ENCODE results near the gene RASA3. TPM values are rescaled to one million over a fixed set of nuclear protein-coding genes. Genes with fewer than 3 reads are reported as not detected.
A peak's percentile ranks its signal among the peaks of the same experiment; 100 is the strongest.

RASA3 gene
- total and polyA plus RNA-seq, 2 of the 4 experiments (the other 2 are of a cell fraction): 21.0 to 31.4 TPM

DNA sequence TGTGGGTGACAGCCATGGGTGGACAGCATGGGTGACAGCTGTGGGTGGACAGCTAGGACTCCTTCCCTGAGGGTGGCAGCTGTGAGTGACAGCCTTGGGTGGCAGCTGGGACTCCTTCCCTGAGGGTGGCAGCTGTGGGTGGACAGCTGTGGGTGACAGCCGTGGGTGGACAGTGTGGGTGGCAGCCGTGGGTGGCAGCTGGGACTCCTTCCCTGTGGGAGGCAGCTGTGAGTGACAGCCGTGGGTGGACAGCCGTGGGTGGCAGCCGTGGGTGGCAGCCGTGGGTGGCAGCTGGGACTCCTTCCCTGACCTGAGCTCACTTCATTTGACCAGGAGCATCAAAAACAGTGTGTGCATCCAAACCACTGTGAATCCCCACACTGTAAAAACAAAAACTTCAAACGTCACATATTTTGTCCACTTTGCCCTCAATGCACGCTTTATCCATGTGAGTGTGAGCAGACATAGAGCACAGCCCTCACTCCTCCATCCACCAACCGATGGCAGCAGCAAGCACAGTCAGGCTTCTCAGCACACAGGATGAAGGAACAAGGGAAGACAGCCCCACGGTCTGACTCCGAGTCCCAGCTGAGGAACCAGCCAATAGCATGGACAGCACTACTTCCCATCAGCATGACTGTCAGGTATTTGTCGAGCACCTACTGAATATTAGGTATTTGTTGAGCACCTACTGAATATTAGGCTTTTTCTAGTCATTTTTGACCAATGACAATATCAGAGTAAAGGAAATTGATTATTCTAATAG, 45.0 kb upstream of the RASA3 start:
- Histone ChIP-seq H2BK120ac (ENCODE audit: low read depth, low read length) (no peak overlapping the region), H3K4me1 (ENCODE audit: control insufficient read depth, insufficient read depth, low read length) (peaks cover 5% of the 10 kb centered on the region; the same call in 1 of the 2 replicates), H4K91ac (ENCODE audit: insufficient read depth, low read depth, low read length) (no peak overlapping the region), H2AK5ac (ENCODE audit: low read depth, low read length) (no peak overlapping the region), H3K23ac (ENCODE audit: low read depth, low read length) (no peak overlapping the region), H2BK15ac (ENCODE audit: low read depth, low read length) (no peak overlapping the region), H3K27ac (ENCODE audit: insufficient read depth, low read length) (no peak overlapping the region), H3K4me2 (ENCODE audit: low read depth, low read length) (no peak overlapping the region), H4K5ac (ENCODE audit: low read depth, low read length) (no peak overlapping the region), H3K9ac (ENCODE audit: low read depth, low read length) (no peak overlapping the region), H2BK20ac (ENCODE audit: low read depth, low read length) (no peak overlapping the region), H3K4me3 (ENCODE audit: insufficient read depth, low read depth, low read length) (no peak overlapping the region), H3K9me3 (ENCODE audit: control insufficient read depth, insufficient read depth, low read length) (peaks cover 4% of the 10 kb centered on the region; the same call in 1 of the 2 replicates), H3K27me3 (ENCODE audit: control insufficient read depth, insufficient read depth, low read length) (peaks cover 35% of the 10 kb centered on the region), H2AK9ac (replicated peaks; ENCODE audit: low read depth, low read length, poor library complexity) (no peak overlapping the region), H4K20me1 (ENCODE audit: insufficient read depth, low read length) (no peaks in the 10 kb centered on the region), H3K9me1 (ENCODE audit: insufficient read depth, low read length) (peaks cover 2% of the 10 kb centered on the region; the same call in 1 of the 2 replicates), H2BK5ac (ENCODE audit: low read depth, low read length, poor library complexity, severe bottlenecking) (no peak overlapping the region), H4K8ac (ENCODE audit: low read depth in 2 of 2, low read length in 2 of 2) (no peak overlapping the region), H3K18ac (ENCODE audit: low read depth, low read length) (no peak overlapping the region), H3K79me1 (ENCODE audit: low read depth in 1 of 2, low read length in 2 of 2) (no peaks in the 10 kb centered on the region), H3K36me3 (ENCODE audit: control insufficient read depth, insufficient read depth, low read length) (no peaks in the 10 kb centered on the region), H3K56ac (ENCODE audit: extremely low read depth, insufficient read depth, low read length) (no peak overlapping the region), H3K14ac (replicated peaks; ENCODE audit: low read depth, low read length) (no peak overlapping the region), H3K4ac (ENCODE audit: low read depth, low read length) (no peak overlapping the region), H2AFZ (replicated peaks; ENCODE audit: low read length, poor library complexity) (no peak overlapping the region)
- ChIA-PET CTCF (no interaction called here), POLR2A (ENCODE audit: unreplicated experiment) (no interaction called here)
- in situ Hi-C loops (cut with MboI; ENCODE audit: low sequenced_read_pairs) (no loop called here), intact Hi-C loops (cut with micrococcal nuclease) (no loop called here), dilution Hi-C loops (cut with HindIII; ENCODE audit: low sequenced_read_pairs, unreplicated experiment) (no loop called here)
- WGBS, 2 experiments (ENCODE audit: extremely low coverage in 2 of 2, insufficient read length in 1 of 2): 41% methylated on average over 7 of the region's 12 CpGs; no CpG with 5 or more reads in 1 of the 2 experiments
- ATAC-seq (ENCODE audit: low read depth) (0 out of 2 replicates have a peak, but pooled peaks have one; percentile 32), DNase-seq (no peak)
- BruUV-seq (replicated peaks): no TSS peak
- TF ChIP-seq SMC3 (IDR thresholded peaks at IDR 0.05; ENCODE audit: low read depth, low read length): no peak
- TF ChIP-seq CEBPB (IDR thresholded peaks at IDR 0.05; ENCODE audit: low read depth, low read length): no peak
- no peak for TF ChIP-seq RCOR1 (IDR thresholded peaks at IDR 0.05; ENCODE audit: insufficient replicate concordance, low read length)
- TF ChIP-seq, protein P1, sequence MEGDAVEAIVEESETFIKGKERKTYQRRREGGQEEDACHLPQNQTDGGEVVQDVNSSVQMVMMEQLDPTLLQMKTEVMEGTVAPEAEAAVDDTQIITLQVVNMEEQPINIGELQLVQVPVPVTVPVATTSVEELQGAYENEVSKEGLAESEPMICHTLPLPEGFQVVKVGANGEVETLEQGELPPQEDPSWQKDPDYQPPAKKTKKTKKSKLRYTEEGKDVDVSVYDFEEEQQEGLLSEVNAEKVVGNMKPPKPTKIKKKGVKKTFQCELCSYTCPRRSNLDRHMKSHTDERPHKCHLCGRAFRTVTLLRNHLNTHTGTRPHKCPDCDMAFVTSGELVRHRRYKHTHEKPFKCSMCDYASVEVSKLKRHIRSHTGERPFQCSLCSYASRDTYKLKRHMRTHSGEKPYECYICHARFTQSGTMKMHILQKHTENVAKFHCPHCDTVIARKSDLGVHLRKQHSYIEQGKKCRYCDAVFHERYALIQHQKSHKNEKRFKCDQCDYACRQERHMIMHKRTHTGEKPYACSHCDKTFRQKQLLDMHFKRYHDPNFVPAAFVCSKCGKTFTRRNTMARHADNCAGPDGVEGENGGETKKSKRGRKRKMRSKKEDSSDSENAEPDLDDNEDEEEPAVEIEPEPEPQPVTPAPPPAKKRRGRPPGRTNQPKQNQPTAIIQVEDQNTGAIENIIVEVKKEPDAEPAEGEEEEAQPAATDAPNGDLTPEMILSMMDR (conservative IDR thresholded peaks at IDR 0.05; ENCODE audit: low read depth, low read length): no peak
- no peak for TF ChIP-seq BHLHE40 (IDR thresholded peaks at IDR 0.05; ENCODE audit: low read depth, low read length)
- no peak for TF ChIP-seq FOS (IDR thresholded peaks at IDR 0.05; ENCODE audit: low read depth, low read length)
- TF ChIP-seq MAZ (IDR thresholded peaks at IDR 0.05; ENCODE audit: borderline replicate concordance, low read depth, low read length): no peak
- no peak for TF ChIP-seq POLR2A (IDR thresholded peaks at IDR 0.05; ENCODE audit: low read depth, low read length)
- no peak for TF ChIP-seq MXI1 (IDR thresholded peaks at IDR 0.05; ENCODE audit: borderline replicate concordance, low read depth, low read length)
- no peak for TF ChIP-seq RFX5 (IDR thresholded peaks at IDR 0.05; ENCODE audit: low read depth, low read length)
- TF ChIP-seq, protein P2, sequence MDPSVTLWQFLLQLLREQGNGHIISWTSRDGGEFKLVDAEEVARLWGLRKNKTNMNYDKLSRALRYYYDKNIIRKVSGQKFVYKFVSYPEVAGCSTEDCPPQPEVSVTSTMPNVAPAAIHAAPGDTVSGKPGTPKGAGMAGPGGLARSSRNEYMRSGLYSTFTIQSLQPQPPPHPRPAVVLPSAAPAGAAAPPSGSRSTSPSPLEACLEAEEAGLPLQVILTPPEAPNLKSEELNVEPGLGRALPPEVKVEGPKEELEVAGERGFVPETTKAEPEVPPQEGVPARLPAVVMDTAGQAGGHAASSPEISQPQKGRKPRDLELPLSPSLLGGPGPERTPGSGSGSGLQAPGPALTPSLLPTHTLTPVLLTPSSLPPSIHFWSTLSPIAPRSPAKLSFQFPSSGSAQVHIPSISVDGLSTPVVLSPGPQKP (IDR thresholded peaks at IDR 0.05; ENCODE audit: borderline replicate concordance, low read depth, low read length): no peak
- no peak for TF ChIP-seq MAFK (IDR thresholded peaks at IDR 0.05; ENCODE audit: low read depth, low read length)
- TF ChIP-seq NFE2L2 (IDR thresholded peaks at IDR 0.05; ENCODE audit: low read depth, low read length): no peak
- TF ChIP-seq, protein P3, sequence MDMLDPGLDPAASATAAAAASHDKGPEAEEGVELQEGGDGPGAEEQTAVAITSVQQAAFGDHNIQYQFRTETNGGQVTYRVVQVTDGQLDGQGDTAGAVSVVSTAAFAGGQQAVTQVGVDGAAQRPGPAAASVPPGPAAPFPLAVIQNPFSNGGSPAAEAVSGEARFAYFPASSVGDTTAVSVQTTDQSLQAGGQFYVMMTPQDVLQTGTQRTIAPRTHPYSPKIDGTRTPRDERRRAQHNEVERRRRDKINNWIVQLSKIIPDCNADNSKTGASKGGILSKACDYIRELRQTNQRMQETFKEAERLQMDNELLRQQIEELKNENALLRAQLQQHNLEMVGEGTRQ (IDR thresholded peaks at IDR 0.05; ENCODE audit: low read depth, low read length): no peak
- no peak for TF ChIP-seq RAD21 (IDR thresholded peaks at IDR 0.05; ENCODE audit: low read length)

All from IMR-90 (cell line).